HepG2 (cell line): ENCODE results near the gene MARVELD3. TPM values are rescaled to one million over a fixed set of nuclear protein-coding genes. Genes with fewer than 3 reads are reported as not detected.

ENCODE experiments used
- AHR ChIP-seq: IDR thresholded peaks from 2 replicates; pipeline ENCODE4 v1.6.1; 2018; ENCODE audit warnings: missing genetic modification reagents, missing compliant biosample characterization
- ARNT2 ChIP-seq: sonication (generic); formaldehyde crosslinking; IDR thresholded peaks from 2 replicates; pipeline ENCODE4 v1.8.0; 2022; ENCODE audit warnings: mild to moderate bottlenecking, low read depth, missing genetic modification reagents, moderate library complexity
- ETS1 ChIP-seq: sonication (generic); formaldehyde crosslinking; IDR thresholded peaks from 2 replicates; pipeline ENCODE4 v1.4.0; 2020; ENCODE audit warnings: missing genetic modification reagents
- EZH2 ChIP-seq: conservative IDR thresholded peaks from 2 replicates; pipeline ENCODE4 v1.6.1; 2012; ENCODE audit warnings: mild to moderate bottlenecking, low read depth, low read length, moderate library complexity
- FIP1L1 ChIP-seq: fragments of 200-400 bp; formaldehyde crosslinking; IDR thresholded peaks from 2 replicates; pipeline ENCODE4 v1.6.1; 2018; ENCODE audit warnings: low read depth, mild to moderate bottlenecking, low read length, moderate library complexity, borderline replicate concordance; ENCODE audit not compliant: insufficient read depth
- FLYWCH1 ChIP-seq: sonication (generic); formaldehyde crosslinking; IDR thresholded peaks from 2 replicates; pipeline ENCODE4 v1.8.1; 2023; ENCODE audit warnings: mild to moderate bottlenecking, missing genetic modification reagents
- HMGXB4 ChIP-seq, 2 experiments: sonication (generic) in 1 of 2; formaldehyde crosslinking in 1 of 2; IDR thresholded peaks; 2 replicates each; pipeline versions ENCODE4 v1.4.0 to v1.6.1; 2018 to 2020; ENCODE audit warnings: missing genetic modification reagents in 2 of 2, borderline replicate concordance in 1 of 2, low read depth in 1 of 2, mild to moderate bottlenecking in 1 of 2, missing biosample characterization in 1 of 2
- MYPOP ChIP-seq: sonication (generic); formaldehyde crosslinking; IDR thresholded peaks from 2 replicates; pipeline ENCODE4 v1.8.1; 2023; ENCODE audit warnings: mild to moderate bottlenecking, moderate library complexity, missing genetic modification reagents
- MZF1 ChIP-seq: sonication (generic); formaldehyde crosslinking; IDR thresholded peaks from 2 replicates; pipeline ENCODE4 v1.8.1; 2023; ENCODE audit warnings: mild to moderate bottlenecking, missing genetic modification reagents, borderline replicate concordance
- PREB ChIP-seq: sonication (generic); formaldehyde crosslinking; IDR thresholded peaks from 2 replicates; pipeline ENCODE4 v1.4.0; 2020; ENCODE audit warnings: missing genetic modification reagents
- SMAD1 ChIP-seq: sonication (generic); formaldehyde crosslinking; IDR thresholded peaks from 2 replicates; pipeline ENCODE4 v1.4.0; 2020; ENCODE audit warnings: missing genetic modification reagents, low read depth, mild to moderate bottlenecking, borderline replicate concordance
- SNAPC2 ChIP-seq: sonication (generic); formaldehyde crosslinking; IDR thresholded peaks from 2 replicates; pipeline ENCODE4 v1.8.1; 2022; ENCODE audit warnings: mild to moderate bottlenecking, missing genetic modification reagents
- SRSF1 ChIP-seq: fragments of 200-400 bp; formaldehyde crosslinking; optimal IDR thresholded peaks from 2 replicates; pipeline ENCODE3; 2017; ENCODE audit warnings: mild to moderate bottlenecking, low read depth, low read length, moderate library complexity
- ZNF354B ChIP-seq: sonication (generic); formaldehyde crosslinking; IDR thresholded peaks from 2 replicates; pipeline ENCODE4 v1.8.0; 2022; ENCODE audit warnings: mild to moderate bottlenecking, missing genetic modification reagents
- ZNF484 ChIP-seq: sonication (generic); formaldehyde crosslinking; IDR thresholded peaks from 2 replicates; pipeline ENCODE4 v1.5.1; 2020; ENCODE audit warnings: mild to moderate bottlenecking, low read depth, missing genetic modification reagents, borderline replicate concordance
- polyA plus RNA-seq, 8 experiments: library from polyadenylated mRNA; depleted of rRNA in 3 of 8; stranded (reverse) in 7 of 8; unstranded in 1 of 8; fragments of >200 nt; fragmentation: Illumina TruSeq in 4 of 8; extraction: Trizol in 4 of 8; gene quantifications; 2 replicates each; pipeline versions ENCODE4 v1.2.1 to v1.2.3, GENCODE V29; 2011 to 2016; ENCODE audit warnings: low read depth in 4 of 8, missing spikeins in 1 of 8, mixed read lengths in 1 of 8; ENCODE audit not compliant: insufficient read depth in 1 of 8
- total RNA-seq, 5 experiments: library from RNA; depleted of rRNA; stranded (reverse); fragments of >200 nt; fragmentation: Illumina TruSeq; extraction: Trizol; gene quantifications; 2 replicates each; pipeline ENCODE4 v1.2.3, GENCODE V29; 2016; ENCODE audit warnings: low read depth in 1 of 5
- TF ChIP-seq, protein P1 (sequence below): sonication (generic); formaldehyde crosslinking; IDR thresholded peaks from 2 replicates; pipeline ENCODE4 v1.5.1; 2020; ENCODE audit warnings: missing genetic modification reagents, mild to moderate bottlenecking, borderline replicate concordance
- TF ChIP-seq, protein P2 (sequence below): sonication (generic); formaldehyde crosslinking; IDR thresholded peaks from 2 replicates; pipeline ENCODE4 v1.8.0; 2022; ENCODE audit warnings: mild to moderate bottlenecking, missing genetic modification reagents, moderate library complexity
- TF ChIP-seq, protein P3 (sequence below): sonication (generic); formaldehyde crosslinking; IDR thresholded peaks from 2 replicates; pipeline ENCODE4 v1.4.0; 2020; ENCODE audit warnings: low read depth, missing genetic modification reagents

MARVELD3 gene
- total and polyA plus RNA-seq, 2 of the 13 experiments (the other 11 are each of a cell fraction or from before 2014, with no cell fraction given): 4.8 to 5.6 TPM

DNA sequence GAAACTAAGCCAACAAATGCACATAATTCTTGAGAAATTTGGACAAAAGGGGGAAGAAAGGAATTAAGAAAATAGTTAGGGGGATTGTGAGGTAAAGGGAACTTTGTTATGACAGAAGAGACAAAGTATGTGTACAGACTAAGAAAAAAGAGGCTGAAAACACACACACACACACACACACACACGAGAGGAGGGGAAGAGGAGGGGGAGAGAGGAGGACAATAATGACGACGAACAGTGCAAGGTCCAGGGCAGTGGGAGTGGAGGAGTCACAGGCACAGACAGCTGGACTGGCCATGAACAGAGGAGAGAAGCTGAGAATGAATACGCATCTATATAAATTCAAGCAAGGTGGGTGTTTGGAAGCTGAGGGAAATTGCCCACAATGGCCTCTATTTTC is 44.6 kb downstream of the MARVELD3 start (continued):
- TF ChIP-seq SRSF1: no peak
- TF ChIP-seq, protein P1, sequence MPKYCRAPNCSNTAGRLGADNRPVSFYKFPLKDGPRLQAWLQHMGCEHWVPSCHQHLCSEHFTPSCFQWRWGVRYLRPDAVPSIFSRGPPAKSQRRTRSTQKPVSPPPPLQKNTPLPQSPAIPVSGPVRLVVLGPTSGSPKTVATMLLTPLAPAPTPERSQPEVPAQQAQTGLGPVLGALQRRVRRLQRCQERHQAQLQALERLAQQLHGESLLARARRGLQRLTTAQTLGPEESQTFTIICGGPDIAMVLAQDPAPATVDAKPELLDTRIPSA (CRISPR knock-in tag): no peak
- TF ChIP-seq SNAPC2 (CRISPR knock-in tag): no peak
- TF ChIP-seq PREB: no peak
- TF ChIP-seq MZF1: no peak
- TF ChIP-seq FLYWCH1: no peak
- TF ChIP-seq EZH2: no peak
- TF ChIP-seq, protein P2, sequence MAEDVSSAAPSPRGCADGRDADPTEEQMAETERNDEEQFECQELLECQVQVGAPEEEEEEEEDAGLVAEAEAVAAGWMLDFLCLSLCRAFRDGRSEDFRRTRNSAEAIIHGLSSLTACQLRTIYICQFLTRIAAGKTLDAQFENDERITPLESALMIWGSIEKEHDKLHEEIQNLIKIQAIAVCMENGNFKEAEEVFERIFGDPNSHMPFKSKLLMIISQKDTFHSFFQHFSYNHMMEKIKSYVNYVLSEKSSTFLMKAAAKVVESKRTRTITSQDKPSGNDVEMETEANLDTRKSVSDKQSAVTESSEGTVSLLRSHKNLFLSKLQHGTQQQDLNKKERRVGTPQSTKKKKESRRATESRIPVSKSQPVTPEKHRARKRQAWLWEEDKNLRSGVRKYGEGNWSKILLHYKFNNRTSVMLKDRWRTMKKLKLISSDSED: no peak
- TF ChIP-seq ZNF354B (CRISPR knock-in tag): no peak
- TF ChIP-seq FIP1L1: no peak
- TF ChIP-seq, protein P3, sequence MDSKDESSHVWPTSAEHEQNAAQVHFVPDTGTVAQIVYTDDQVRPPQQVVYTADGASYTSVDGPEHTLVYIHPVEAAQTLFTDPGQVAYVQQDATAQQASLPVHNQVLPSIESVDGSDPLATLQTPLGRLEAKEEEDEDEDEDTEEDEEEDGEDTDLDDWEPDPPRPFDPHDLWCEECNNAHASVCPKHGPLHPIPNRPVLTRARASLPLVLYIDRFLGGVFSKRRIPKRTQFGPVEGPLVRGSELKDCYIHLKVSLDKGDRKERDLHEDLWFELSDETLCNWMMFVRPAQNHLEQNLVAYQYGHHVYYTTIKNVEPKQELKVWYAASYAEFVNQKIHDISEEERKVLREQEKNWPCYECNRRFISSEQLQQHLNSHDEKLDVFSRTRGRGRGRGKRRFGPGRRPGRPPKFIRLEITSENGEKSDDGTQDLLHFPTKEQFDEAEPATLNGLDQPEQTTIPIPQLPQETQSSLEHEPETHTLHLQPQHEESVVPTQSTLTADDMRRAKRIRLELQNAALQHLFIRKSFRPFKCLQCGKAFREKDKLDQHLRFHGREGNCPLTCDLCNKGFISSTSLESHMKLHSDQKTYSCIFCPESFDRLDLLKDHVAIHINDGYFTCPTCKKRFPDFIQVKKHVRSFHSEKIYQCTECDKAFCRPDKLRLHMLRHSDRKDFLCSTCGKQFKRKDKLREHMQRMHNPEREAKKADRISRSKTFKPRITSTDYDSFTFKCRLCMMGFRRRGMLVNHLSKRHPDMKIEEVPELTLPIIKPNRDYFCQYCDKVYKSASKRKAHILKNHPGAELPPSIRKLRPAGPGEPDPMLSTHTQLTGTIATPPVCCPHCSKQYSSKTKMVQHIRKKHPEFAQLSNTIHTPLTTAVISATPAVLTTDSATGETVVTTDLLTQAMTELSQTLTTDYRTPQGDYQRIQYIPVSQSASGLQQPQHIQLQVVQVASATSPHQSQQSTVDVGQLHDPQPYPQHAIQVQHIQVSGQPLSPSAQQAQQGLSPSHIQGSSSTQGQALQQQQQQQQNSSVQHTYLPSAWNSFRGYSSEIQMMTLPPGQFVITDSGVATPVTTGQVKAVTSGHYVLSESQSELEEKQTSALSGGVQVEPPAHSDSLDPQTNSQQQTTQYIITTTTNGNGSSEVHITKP (CRISPR knock-in tag): no peak
- no peak; a peak in 1 of 4 replicates for TF ChIP-seq HMGXB4 (CRISPR knock-in tag; IDR thresholded peaks at IDR 0.05; ENCODE audit: borderline replicate concordance in 1 of 2, low read depth in 1 of 2)
- 0 out of 2 replicates have a peak, but pooled peaks have one; percentile 24 for TF ChIP-seq ARNT2 (CRISPR knock-in tag)
- TF ChIP-seq MYPOP (CRISPR knock-in tag): no peak
- no peak for TF ChIP-seq ZNF484
- TF ChIP-seq ETS1 (CRISPR knock-in tag): no peak
- TF ChIP-seq AHR (CRISPR knock-in tag): no peak
- no peak for TF ChIP-seq SMAD1
